GM12878 (cell line): Measurements from ENCODE around the gene TRDMT1. TPM values are rescaled to one million over a fixed set of nuclear protein-coding genes. Genes with fewer than 3 reads are reported as not detected.

Experiments used
- ATAC-seq: fragments of 200-7000 bp; cut with Tn5 transposase; 3 replicates; pipeline ENCODE4 v1.9.1; 2020; ENCODE audit warnings: mild to moderate bottlenecking, moderate library complexity
- BruUV-seq: library from RNA; stranded (reverse); fragments of 400-500 nt; replicated peaks from 2 replicates; lab custom pipeline; 2021; lab: Mats Ljungman, UMichigan
- CTCF ChIA-PET: fragments of 300-600 bp; sonication (Branson Sonifier 250); formaldehyde crosslinking; extraction: SDS; loops from one replicate; lab custom pipeline; 2021; ENCODE audit warnings: inconsistent platforms; lab: Yijun Ruan, JAX
- POLR2A ChIA-PET: fragments of 350-600 bp; formaldehyde crosslinking; extraction: SDS; loops from one replicate; lab custom pipeline; 2021; ENCODE audit warnings: inconsistent platforms; lab: Charles Lee
- RAD21 ChIA-PET: fragments of 300-600 bp; sonication (Branson Sonifier 250); formaldehyde crosslinking; loops from one replicate; lab custom pipeline; 2023; ENCODE audit warnings: antibody characterized with exemption; ENCODE audit not compliant: unreplicated experiment; lab: Charles Lee
- SMC1A ChIA-PET: fragments of 300-600 bp; sonication (Branson Sonifier 250); formaldehyde crosslinking; loops from one replicate; lab custom pipeline; 2023; ENCODE audit not compliant: unreplicated experiment, uncharacterized antibody; lab: Charles Lee
- DNase-seq: peaks from one replicate; pipeline ENCODE4 v3.0.0-alpha.2; 2011; ENCODE audit warnings: low read depth, low spot score
- FAIRE-seq: peaks from 3 replicates; lab custom pipeline; 2011; peaks lifted over from hg19 to GRCh38; lab: Jason Lieb, UNC
- H2AFZ ChIP-seq: 2 replicates; pipeline ENCODE4 v1.6.0; 2011; ENCODE audit warnings: low read depth, low read length, control low read depth; ENCODE audit not compliant: control insufficient read depth
- H3K27ac ChIP-seq: 2 replicates; pipeline ENCODE4 v1.5.1; 2011; ENCODE audit warnings: control low read depth; ENCODE audit not compliant: control insufficient read depth, insufficient read depth
- H3K27me3 ChIP-seq, 2 experiments: replicated peaks in 1 of 2; 2 replicates each; pipeline versions ENCODE4 v1.6.0 to v1.6.1; 2011; ENCODE audit warnings: low read length in 1 of 2; ENCODE audit not compliant: control insufficient read depth in 2 of 2, insufficient read depth in 2 of 2
- H3K36me3 ChIP-seq, 2 experiments: 2 replicates each; pipeline ENCODE4 v1.5.1; 2011; ENCODE audit warnings: low read length in 1 of 2; ENCODE audit not compliant: control insufficient read depth in 2 of 2, insufficient read depth in 2 of 2
- H3K4me1 ChIP-seq: 2 replicates; pipeline ENCODE4 v1.6.1; 2011; ENCODE audit warnings: mild to moderate bottlenecking, low read length, moderate library complexity, mixed read lengths; ENCODE audit not compliant: control insufficient read depth, insufficient read depth
- H3K4me2 ChIP-seq: 2 replicates; pipeline ENCODE4 v1.6.0; 2011; ENCODE audit warnings: control low read depth; ENCODE audit not compliant: control insufficient read depth, insufficient read depth
- H3K4me3 ChIP-seq: fragments of 200-600 bp; sonication (generic); 2 replicates; pipeline ENCODE4 v1.5.1; 2016
- H3K79me2 ChIP-seq: 2 replicates; pipeline ENCODE4 v1.6.0; 2011; ENCODE audit warnings: low read length; ENCODE audit not compliant: control insufficient read depth, insufficient read depth
- H3K9ac ChIP-seq: 2 replicates; pipeline ENCODE4 v1.8.0; 2011; ENCODE audit warnings: low read length, control low read depth, mixed read lengths; ENCODE audit not compliant: control insufficient read depth, insufficient read depth
- H3K9me3 ChIP-seq: replicated peaks from 3 replicates; pipeline ENCODE4 v1.5.1; 2011; ENCODE audit warnings: mild to moderate bottlenecking, low read length; ENCODE audit not compliant: control insufficient read depth, insufficient read depth
- H4K20me1 ChIP-seq: 2 replicates; pipeline ENCODE4 v1.6.0; 2011; ENCODE audit not compliant: control insufficient read depth, insufficient read depth
- BCL11A ChIP-seq: IDR thresholded peaks from 2 replicates; pipeline ENCODE4 v1.6.1; 2011; ENCODE audit warnings: low read depth, low read length
- CHD4 ChIP-seq: fragments of 200-600 bp; sonication (generic); IDR thresholded peaks from 2 replicates; pipeline ENCODE4 v1.6.1; 2016; ENCODE audit warnings: mild to moderate bottlenecking
- PAX8 ChIP-seq: fragments of 450-650 bp; IDR thresholded peaks from 2 replicates; pipeline ENCODE4 v1.6.1; 2017; ENCODE audit warnings: mild to moderate bottlenecking, moderate library complexity
- POU2F2 ChIP-seq: IDR thresholded peaks from 3 replicates; pipeline ENCODE4 v1.6.1; 2011; ENCODE audit warnings: low read depth, mild to moderate bottlenecking, low read length, borderline replicate concordance
- SMARCA5 ChIP-seq: fragments of 450-650 bp; IDR thresholded peaks from 2 replicates; pipeline ENCODE4 v1.6.1; 2017; ENCODE audit warnings: mild to moderate bottlenecking
- in situ Hi-C: fragments of 300-500 bp; cut with MboI; formaldehyde crosslinking; loops from 9 replicates; pipeline ENCODE4 v1.14.3; 2018; ENCODE audit warnings: mixed read lengths
- intact Hi-C: fragments of 100-400 bp; cut with micrococcal nuclease; formaldehyde crosslinking; loops from one replicate; pipeline ENCODE4 v1.14.2; 2022; ENCODE audit not compliant: unreplicated experiment
- polyA plus RNA-seq, 11 experiments: library from polyadenylated mRNA; depleted of rRNA in 4 of 11; unstranded in 6 of 11; stranded (reverse) in 5 of 11; fragments of >200 nt; fragmentation: Nextera tagmentation in 4 of 11; fragmentation: Illumina TruSeq in 1 of 11; extraction: Ambion mirVana in 4 of 11; extraction: Trizol in 1 of 11; gene quantifications; 1 replicate in 1 of 11; 2 replicates in 10 of 11; pipeline versions ENCODE4 v1.2.1 to v1.2.3, GENCODE V29; 2011 to 2016; ENCODE audit warnings: inconsistent platforms in 2 of 11, missing spikeins in 2 of 11, low read depth in 1 of 11
- total RNA-seq, 4 experiments: library from RNA; depleted of rRNA in 3 of 4; stranded (reverse); fragments of >200 nt in 3 of 4; fragmentation: Illumina TruSeq in 1 of 4; extraction: Trizol in 1 of 4; gene quantifications; 2 replicates each; pipeline versions ENCODE4 v1.2.1 to v1.2.3, GENCODE V29; 2013 to 2021
- TF ChIP-seq, protein P1 (sequence below): fragments of 450-650 bp; IDR thresholded peaks from 2 replicates; pipeline ENCODE4 v1.6.1; 2017; ENCODE audit warnings: borderline replicate concordance

Gene TRDMT1
- total and polyA plus RNA-seq, 10 of the 15 experiments (the other 5 are each of a cell fraction or from before 2014, with no cell fraction given), result 2.3 to 9.7 (median 4.6) TPM

DNA sequence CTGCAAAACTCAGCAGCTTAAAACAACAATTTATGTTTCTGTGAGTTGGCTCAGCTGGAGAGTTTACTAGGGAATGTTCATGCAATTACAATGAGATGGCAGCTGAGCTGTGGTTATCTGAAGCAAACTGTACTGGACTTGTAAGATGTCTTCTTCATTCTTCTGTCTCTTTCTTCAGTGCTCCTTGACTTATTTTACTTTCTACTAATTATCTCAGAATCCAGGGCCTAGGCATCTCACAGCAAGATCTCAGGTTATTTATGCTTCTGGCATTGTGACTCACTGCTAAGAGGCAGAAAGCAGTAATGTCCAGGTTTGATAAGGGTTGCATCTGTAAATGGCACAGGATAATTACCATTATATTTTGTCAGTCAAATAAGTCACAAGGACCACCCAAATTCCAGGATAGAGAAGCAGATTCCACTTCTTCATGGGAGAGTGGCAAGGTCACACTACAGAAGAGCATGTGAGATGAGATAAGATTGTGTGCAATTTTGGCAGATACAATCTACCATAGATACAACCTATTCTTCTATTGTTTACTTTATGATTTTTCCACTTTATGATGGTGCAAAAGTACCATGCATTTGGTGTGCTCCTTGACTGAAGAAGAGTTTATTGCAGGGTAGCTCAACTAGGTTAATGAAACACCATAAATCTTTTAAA, 43.4 kb upstream of the TRDMT1 start:
- in situ Hi-C loops, result no loop called here
- ChIA-PET CTCF (interaction anchor here (0.8 kb wide), 1 partner anchor 17 kb away, joined by 3 read pairs; no protein-coding TSS in a partner anchor), SMC1A (interaction anchor here (1.7 kb wide), 1 partner anchor 9 kb away, joined by 6 read pairs; no protein-coding TSS in a partner anchor), RAD21 (no interaction called here), POLR2A (no interaction called here)
- H3K36me3 ChIP-seq, result no peaks in the 10 kb centered on the region
- no peak for DNase-seq
- no peak overlapping the region for H3K4me2 ChIP-seq
- FAIRE-seq, result no peak
- no peaks in the 10 kb centered on the region for H3K4me1 ChIP-seq
- no peak overlapping the region for H3K4me3 ChIP-seq
- TF ChIP-seq, protein P1, sequence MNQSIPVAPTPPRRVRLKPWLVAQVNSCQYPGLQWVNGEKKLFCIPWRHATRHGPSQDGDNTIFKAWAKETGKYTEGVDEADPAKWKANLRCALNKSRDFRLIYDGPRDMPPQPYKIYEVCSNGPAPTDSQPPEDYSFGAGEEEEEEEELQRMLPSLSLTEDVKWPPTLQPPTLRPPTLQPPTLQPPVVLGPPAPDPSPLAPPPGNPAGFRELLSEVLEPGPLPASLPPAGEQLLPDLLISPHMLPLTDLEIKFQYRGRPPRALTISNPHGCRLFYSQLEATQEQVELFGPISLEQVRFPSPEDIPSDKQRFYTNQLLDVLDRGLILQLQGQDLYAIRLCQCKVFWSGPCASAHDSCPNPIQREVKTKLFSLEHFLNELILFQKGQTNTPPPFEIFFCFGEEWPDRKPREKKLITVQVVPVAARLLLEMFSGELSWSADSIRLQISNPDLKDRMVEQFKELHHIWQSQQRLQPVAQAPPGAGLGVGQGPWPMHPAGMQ, result no peak
- no peak for TF ChIP-seq BCL11A
- TF ChIP-seq SMARCA5, result no peak
- no peak for TF ChIP-seq PAX8
- TF ChIP-seq CHD4, result no peak
- TF ChIP-seq POU2F2, result no peak
- TF ChIP-seq, all 136 proteins: peak for 0
- Histone ChIP-seq H3K79me2 (no peaks in the 10 kb centered on the region), H4K20me1 (no peaks in the 10 kb centered on the region), H3K27ac (no peak overlapping the region), H2AFZ (no peak overlapping the region), H3K9me3 (peaks cover 3% of the 10 kb centered on the region; the same call in 2 of the 3 replicates), H3K27me3 (no peaks in the 10 kb centered on the region; a peak in 3 of 4 replicates), H3K9ac (no peak overlapping the region)
- BruUV-seq, result no TSS peak
- intact Hi-C loops, result no loop called here
- no peak for ATAC-seq
